Heart left ventricle (tissue), 13 donors: ENCODE measurements around the gene ACE.

Source experiments
- POLR2A ChIP-seq, 2 donors: fragments of 450-650 bp; IDR thresholded peaks; one replicate each; pipeline ENCODE4 v1.6.1; 2017; ENCODE audit warnings: antibody characterized with exemption in 2 of 2, mild to moderate bottlenecking in 2 of 2, moderate library complexity in 2 of 2
- TF ChIP-seq, protein P1 (sequence below), 12 donors: fragments of 200-600 bp; sonication (generic) in 4 of 12; IDR thresholded peaks; one replicate each; pipeline versions ENCODE4 v1.5.0 to v1.8.0; 2018 to 2022; ENCODE audit warnings: antibody characterized with exemption in 12 of 12, mild to moderate bottlenecking in 5 of 12
- donor health status: ischemic (EF 13 %, LVEDD 7.1; RV severe dilation, severe dysfunction).
- donor health status: DM: no; HTN: yes; CAD: no.
- donor health status: DM: no; HTN: no; CAD: no.
- donor health status: ischemic (EF 25% LVEDD 6.9; RV normal size, moderate dysfunction).
- donor health status: ischemic (EF 25% LVEDD 5.7; RV mildly dilated, moderate dysfunction).
- donor health status: ischemic (EF 35%, LVEDD 5.7; RV mildly dilated, moderate dysfunction).
- donor health status: nonischemic (EF 11% LVEDD 7.7; RV severe dilation, severe dysfunction).
- donor health status: DM: yes; HTN: yes; CAD: no.
- donor health status: PGD.
- donor health status: ischemic (EF 29% LVEDD 5.4; RV normal size, mild dysfunction).
- donor health status: nonischemic (EF 23%, LVEDD 6.1; RV moderate dilation, normal function).

DNA sequence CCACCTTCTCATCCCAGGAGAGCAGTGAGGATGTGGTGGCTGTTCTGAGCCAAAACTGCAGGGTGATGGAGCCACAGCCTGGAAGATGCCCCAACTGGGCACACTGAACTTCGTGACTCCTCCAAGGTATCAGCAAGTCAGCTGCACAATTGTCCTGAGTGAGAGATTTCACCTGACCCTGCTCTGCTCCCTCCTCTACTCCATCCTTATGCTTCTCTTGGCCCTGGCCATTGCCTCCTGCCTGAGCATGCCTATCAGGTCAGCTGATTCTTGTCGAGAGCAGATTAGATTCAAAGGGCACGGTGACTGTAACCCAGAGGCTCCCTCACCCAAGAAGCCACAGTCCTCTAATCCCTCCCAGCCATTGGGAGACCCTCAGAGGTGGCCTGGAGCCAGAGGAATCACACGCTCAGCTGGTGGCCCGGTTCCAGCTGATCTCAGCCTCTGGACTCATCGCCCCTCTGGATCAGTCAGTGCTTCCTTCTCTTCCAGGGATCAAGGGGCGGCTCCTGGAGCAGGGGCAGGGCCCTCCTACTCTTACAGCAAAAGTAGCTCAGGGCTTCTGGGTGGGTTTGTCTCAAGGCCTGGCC lies 23.8 kb upstream of the ACE start:
- no peak for TF ChIP-seq POLR2A (IDR thresholded peaks at IDR 0.05)
- TF ChIP-seq, protein P1, sequence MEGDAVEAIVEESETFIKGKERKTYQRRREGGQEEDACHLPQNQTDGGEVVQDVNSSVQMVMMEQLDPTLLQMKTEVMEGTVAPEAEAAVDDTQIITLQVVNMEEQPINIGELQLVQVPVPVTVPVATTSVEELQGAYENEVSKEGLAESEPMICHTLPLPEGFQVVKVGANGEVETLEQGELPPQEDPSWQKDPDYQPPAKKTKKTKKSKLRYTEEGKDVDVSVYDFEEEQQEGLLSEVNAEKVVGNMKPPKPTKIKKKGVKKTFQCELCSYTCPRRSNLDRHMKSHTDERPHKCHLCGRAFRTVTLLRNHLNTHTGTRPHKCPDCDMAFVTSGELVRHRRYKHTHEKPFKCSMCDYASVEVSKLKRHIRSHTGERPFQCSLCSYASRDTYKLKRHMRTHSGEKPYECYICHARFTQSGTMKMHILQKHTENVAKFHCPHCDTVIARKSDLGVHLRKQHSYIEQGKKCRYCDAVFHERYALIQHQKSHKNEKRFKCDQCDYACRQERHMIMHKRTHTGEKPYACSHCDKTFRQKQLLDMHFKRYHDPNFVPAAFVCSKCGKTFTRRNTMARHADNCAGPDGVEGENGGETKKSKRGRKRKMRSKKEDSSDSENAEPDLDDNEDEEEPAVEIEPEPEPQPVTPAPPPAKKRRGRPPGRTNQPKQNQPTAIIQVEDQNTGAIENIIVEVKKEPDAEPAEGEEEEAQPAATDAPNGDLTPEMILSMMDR (IDR thresholded peaks at IDR 0.05) = no peak
